Measurements from ENCODE around the gene RNF19B. TPM values are rescaled to one million over a fixed set of nuclear protein-coding genes. Genes with fewer than 3 reads are reported as not detected.

Gene RNF19B
- total and polyA plus RNA-seq, 2 of the 8 experiments (the other 6 are each of a cell fraction or from before 2014, with no cell fraction given), result 9.2 to 11.2 TPM

DNA sequence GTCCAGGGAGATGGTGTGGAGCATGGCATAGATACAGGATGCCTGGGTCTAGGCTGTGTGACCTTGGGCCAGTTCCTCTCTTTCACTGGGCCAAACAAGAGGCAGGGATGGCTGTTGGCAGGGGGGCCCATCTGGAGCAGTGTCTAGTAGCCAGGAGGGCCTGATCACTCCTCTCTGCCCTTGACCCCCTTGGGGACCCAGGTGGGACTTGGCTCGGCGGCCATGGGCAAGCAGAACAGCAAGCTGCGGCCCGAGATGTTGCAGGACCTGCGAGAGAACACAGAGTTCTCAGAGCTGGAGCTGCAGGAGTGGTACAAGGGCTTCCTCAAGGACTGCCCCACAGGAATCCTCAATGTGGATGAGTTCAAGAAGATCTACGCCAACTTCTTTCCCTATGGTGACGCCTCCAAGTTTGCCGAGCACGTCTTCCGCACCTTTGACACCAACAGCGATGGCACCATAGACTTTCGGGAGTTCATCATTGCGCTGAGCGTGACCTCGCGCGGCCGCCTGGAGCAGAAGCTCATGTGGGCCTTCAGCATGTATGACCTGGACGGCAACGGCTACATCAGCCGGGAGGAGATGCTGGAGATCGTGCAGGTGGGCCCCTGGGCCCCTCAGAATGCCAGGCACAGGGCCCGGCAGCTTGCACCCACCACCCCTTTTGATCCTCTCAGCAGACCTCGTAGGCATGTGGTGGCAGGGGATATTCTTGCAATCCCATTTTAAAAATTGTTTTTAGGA, 75.8 kb downstream of the RNF19B start (continued):
- no peak for TF ChIP-seq POLR2AphosphoS5 (IDR thresholded peaks at IDR 0.05; ENCODE audit: low read depth, low read length)
- TF ChIP-seq TEAD4 (IDR thresholded peaks at IDR 0.05; ENCODE audit: low read depth, low read length), result no peak
- no peak for TF ChIP-seq YY1 (IDR thresholded peaks at IDR 0.05; ENCODE audit: low read depth, low read length)
- TF ChIP-seq SRF (IDR thresholded peaks at IDR 0.05; ENCODE audit: low read depth, low read length), result no peak
- TF ChIP-seq ATF3 (IDR thresholded peaks at IDR 0.05; ENCODE audit: insufficient read depth, low read depth, low read length), result no peak
- no peak for TF ChIP-seq SAP30 (IDR thresholded peaks at IDR 0.05; ENCODE audit: insufficient read depth, insufficient replicate concordance, low read length)
- TF ChIP-seq CBX5 (IDR thresholded peaks at IDR 0.05; ENCODE audit: low read depth, low read length), result no peak
- TF ChIP-seq BACH1 (IDR thresholded peaks at IDR 0.05; ENCODE audit: low read length), result no peak
